Endothelial cell (in vitro differentiated cells): ENCODE measurements around the gene NGF. TPM values are rescaled to one million over a fixed set of nuclear protein-coding genes. Genes with fewer than 3 reads are reported as not detected.

Experiments
- DNase-seq: peaks from one replicate; pipeline ENCODE4 v3.0.0; 2021; ENCODE audit warnings: low spot score
- H3K27ac Mint-ChIP-seq: one replicate; pipeline ENCODE4 v1.8.0; 2021; ENCODE audit warnings: mixed read lengths, inconsistent platforms; ENCODE audit not compliant: unreplicated experiment
- H3K27me3 Mint-ChIP-seq: one replicate; pipeline ENCODE4 v1.8.0; 2021; ENCODE audit warnings: mild to moderate bottlenecking, moderate library complexity, mixed read lengths, inconsistent platforms; ENCODE audit not compliant: unreplicated experiment
- H3K36me3 Mint-ChIP-seq: one replicate; pipeline ENCODE4 v1.8.0; 2021; ENCODE audit warnings: mild to moderate bottlenecking, low read depth, mixed read lengths, inconsistent platforms; ENCODE audit not compliant: unreplicated experiment
- H3K4me1 Mint-ChIP-seq: one replicate; pipeline ENCODE4 v1.8.0; 2021; ENCODE audit warnings: mild to moderate bottlenecking, mixed read lengths, inconsistent platforms; ENCODE audit not compliant: unreplicated experiment
- H3K4me3 Mint-ChIP-seq: one replicate; pipeline ENCODE4 v1.8.0; 2021; ENCODE audit warnings: mild to moderate bottlenecking, mixed read lengths, inconsistent platforms; ENCODE audit not compliant: unreplicated experiment
- H3K9me3 Mint-ChIP-seq: one replicate; pipeline ENCODE4 v1.8.0; 2021; ENCODE audit warnings: mixed read lengths, inconsistent platforms; ENCODE audit not compliant: unreplicated experiment
- CTCF ChIP-seq: fragments of 200-600 bp; sonication (generic); IDR thresholded peaks from one replicate; pipeline ENCODE4 v1.5.0; 2021; ENCODE audit warnings: antibody characterized with exemption; ENCODE audit not compliant: unreplicated experiment
- total RNA-seq: library from RNA; stranded (reverse); fragmentation: NEBNext Ultra II Directional; extraction: Animal tissue kit (Norgen Biotek cat#: 25700); gene quantifications from one replicate; pipeline ENCODE4 v1.2.1, GENCODE V29; 2021; ENCODE audit not compliant: unreplicated experiment

Gene NGF
- total RNA-seq, 1 donor from 2014 or later, result 0.69 TPM

- Mint-ChIP-seq H3K4me1 (peaks cover 31% of the 10 kb centered on the region), H3K9me3 (no peaks in the 10 kb centered on the region), H3K4me3 (no peak overlapping the region), H3K27me3 (peaks cover 1% of the 10 kb centered on the region), H3K27ac (no peak overlapping the region), H3K36me3 (no peaks in the 10 kb centered on the region)
- no peak for DNase-seq
- no peak for TF ChIP-seq CTCF
These were observed 8.1 kb downstream of the NGF start for GRCh38 chr1:115329965-115330364.

GRCh38 chr1:115327270-115327669 is 10.8 kb downstream of the NGF start:
- DNase-seq, result no peak
- Mint-ChIP-seq H3K27ac (no peak overlapping the region), H3K27me3 (peaks cover 1% of the 10 kb centered on the region), H3K36me3 (no peaks in the 10 kb centered on the region), H3K4me1 (peaks cover 18% of the 10 kb centered on the region), H3K9me3 (no peaks in the 10 kb centered on the region), H3K4me3 (no peak overlapping the region)
- TF ChIP-seq CTCF, result no peak

- no peak for DNase-seq
- TF ChIP-seq CTCF, result no peak
- no peak overlapping the region for H3K4me3 Mint-ChIP-seq
- H3K27ac Mint-ChIP-seq, result no peak overlapping the region
- peaks cover 1% of the 10 kb centered on the region for H3K27me3 Mint-ChIP-seq
- H3K4me1 Mint-ChIP-seq, result peaks cover 18% of the 10 kb centered on the region
- H3K36me3 Mint-ChIP-seq, result no peaks in the 10 kb centered on the region
- H3K9me3 Mint-ChIP-seq, result no peaks in the 10 kb centered on the region
These were observed 11.6 kb downstream of the NGF start for GRCh38 chr1:115326419-115326818.

- peaks cover 18% of the 10 kb centered on the region for H3K4me1 Mint-ChIP-seq
- no peak for DNase-seq
- no peaks in the 10 kb centered on the region for H3K9me3 Mint-ChIP-seq
- H3K4me3 Mint-ChIP-seq, result no peak overlapping the region
- H3K27ac Mint-ChIP-seq, result no peak overlapping the region
- H3K36me3 Mint-ChIP-seq, result no peaks in the 10 kb centered on the region
- TF ChIP-seq CTCF, result no peak
- peaks cover 1% of the 10 kb centered on the region for H3K27me3 Mint-ChIP-seq
These were observed 12.2 kb downstream of the NGF start for GRCh38 chr1:115325874-115326273.

GRCh38 chr1:115324649-115325420 is 13.2 kb downstream of the NGF start:
- Mint-ChIP-seq H3K9me3 (no peaks in the 10 kb centered on the region), H3K27me3 (peaks cover 3% of the 10 kb centered on the region), H3K27ac (no peak overlapping the region)

More at GRCh38 chr1:115324649-115325420, 13.2 kb downstream of the NGF start:
- Mint-ChIP-seq H3K36me3 (no peaks in the 10 kb centered on the region), H3K4me3 (no peak overlapping the region), H3K4me1 (peaks cover 18% of the 10 kb centered on the region)
- TF ChIP-seq CTCF, result no peak
- DNase-seq, result no peak
